ENCODE data around the gene CMBL. TPM values are rescaled to one million over a fixed set of nuclear protein-coding genes. Genes with fewer than 3 reads are reported as not detected.

The CMBL gene
- total and polyA plus RNA-seq, 2 experiments from 2014 or later = 1.3 to 3.9 TPM

DNA sequence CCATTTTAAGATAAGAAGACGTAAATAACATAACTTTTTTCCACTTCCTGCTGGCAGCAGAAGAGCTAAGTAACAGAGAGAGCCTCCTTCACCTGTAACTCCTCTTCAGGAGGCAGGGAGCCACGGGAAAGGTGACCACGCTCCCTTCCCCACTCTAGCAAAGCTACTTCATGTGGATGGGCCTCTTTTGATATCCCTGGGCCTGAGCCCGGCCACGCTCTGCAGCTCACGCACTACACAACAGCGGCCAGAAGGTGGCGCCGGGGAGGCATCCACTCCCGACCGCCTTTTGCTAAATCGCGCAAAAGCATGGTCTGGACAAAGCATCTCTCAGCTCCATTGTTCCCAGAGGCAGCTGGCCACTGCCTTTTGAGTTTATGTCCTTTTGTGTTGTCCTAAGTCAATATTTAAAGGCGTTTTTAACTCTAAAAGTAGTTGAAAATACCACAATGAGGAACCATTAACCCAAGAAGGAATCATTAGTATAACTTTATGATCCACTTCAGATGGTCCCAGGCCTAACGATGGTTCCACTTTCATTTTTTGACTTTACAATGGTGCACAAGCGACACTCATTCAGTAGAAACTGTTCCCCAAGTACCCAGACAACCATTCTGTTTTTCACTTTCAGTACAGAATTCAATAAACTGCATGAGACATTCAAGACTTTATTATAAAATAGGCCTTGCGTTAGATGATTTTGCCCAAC lies 23.6 kb downstream of the CMBL start:
- DNase-seq (ENCODE audit: low read depth in 1 of 2, low spot score in 1 of 2) = peak; percentile 84 to 87
- H3K27me3 ChIP-seq = no peaks in the 10 kb centered on the region
- no peak overlapping the region for H3K27ac ChIP-seq
- no peaks in the 10 kb centered on the region for H3K36me3 ChIP-seq
- TF ChIP-seq, protein P1, sequence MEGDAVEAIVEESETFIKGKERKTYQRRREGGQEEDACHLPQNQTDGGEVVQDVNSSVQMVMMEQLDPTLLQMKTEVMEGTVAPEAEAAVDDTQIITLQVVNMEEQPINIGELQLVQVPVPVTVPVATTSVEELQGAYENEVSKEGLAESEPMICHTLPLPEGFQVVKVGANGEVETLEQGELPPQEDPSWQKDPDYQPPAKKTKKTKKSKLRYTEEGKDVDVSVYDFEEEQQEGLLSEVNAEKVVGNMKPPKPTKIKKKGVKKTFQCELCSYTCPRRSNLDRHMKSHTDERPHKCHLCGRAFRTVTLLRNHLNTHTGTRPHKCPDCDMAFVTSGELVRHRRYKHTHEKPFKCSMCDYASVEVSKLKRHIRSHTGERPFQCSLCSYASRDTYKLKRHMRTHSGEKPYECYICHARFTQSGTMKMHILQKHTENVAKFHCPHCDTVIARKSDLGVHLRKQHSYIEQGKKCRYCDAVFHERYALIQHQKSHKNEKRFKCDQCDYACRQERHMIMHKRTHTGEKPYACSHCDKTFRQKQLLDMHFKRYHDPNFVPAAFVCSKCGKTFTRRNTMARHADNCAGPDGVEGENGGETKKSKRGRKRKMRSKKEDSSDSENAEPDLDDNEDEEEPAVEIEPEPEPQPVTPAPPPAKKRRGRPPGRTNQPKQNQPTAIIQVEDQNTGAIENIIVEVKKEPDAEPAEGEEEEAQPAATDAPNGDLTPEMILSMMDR (IDR thresholded peaks at IDR 0.05; ENCODE audit: low read depth, low read length) = peak; percentile 97
- no peaks in the 10 kb centered on the region for H3K9me3 ChIP-seq (ENCODE audit: low read depth)
- no peak overlapping the region for H3K4me3 ChIP-seq
- H3K4me1 ChIP-seq (ENCODE audit: low read depth) = no peaks in the 10 kb centered on the region

GRCh38 chr5:10279925-10280720 lies 27.6 kb downstream of the CMBL start:
- TF ChIP-seq, protein P1 (IDR thresholded peaks at IDR 0.05; ENCODE audit: low read depth, low read length) = no peak
- H3K4me1 ChIP-seq (ENCODE audit: low read depth) = no peaks in the 10 kb centered on the region

DNA sequence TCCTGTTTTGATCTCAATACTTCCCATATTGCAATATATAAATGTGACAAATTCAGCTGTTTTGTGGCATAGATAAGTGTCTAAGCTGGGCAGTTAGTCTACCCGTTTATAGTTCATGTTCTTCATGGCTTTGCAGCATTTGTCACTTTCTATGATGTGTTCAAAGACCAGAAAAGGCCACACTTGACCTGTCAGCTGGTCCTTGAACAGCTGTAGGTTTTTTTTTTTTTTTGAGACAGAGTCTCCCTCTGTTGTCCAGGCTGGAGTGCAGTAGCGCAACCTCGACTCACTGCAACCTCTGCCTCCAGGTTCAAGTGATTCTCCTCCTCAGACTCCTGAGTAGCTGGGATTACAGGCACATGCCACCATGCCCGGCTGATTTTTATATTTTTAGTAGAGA lies 28.4 kb downstream of the CMBL start:
- Histone ChIP-seq H3K4me3 (no peak overlapping the region), H3K4me1 (ENCODE audit: low read depth) (no peaks in the 10 kb centered on the region), H3K36me3 (no peaks in the 10 kb centered on the region), H3K27me3 (no peaks in the 10 kb centered on the region), H3K9me3 (ENCODE audit: low read depth) (no peaks in the 10 kb centered on the region), H3K27ac (no peak overlapping the region)
- TF ChIP-seq, protein P1 (IDR thresholded peaks at IDR 0.05; ENCODE audit: low read depth, low read length) = no peak
- DNase-seq (ENCODE audit: low read depth in 1 of 2, low spot score in 1 of 2) = no peak

More at GRCh38 chr5:10279925-10280720, 27.6 kb downstream of the CMBL start:
- Histone ChIP-seq H3K27me3 (no peaks in the 10 kb centered on the region), H3K4me3 (no peak overlapping the region), H3K36me3 (no peaks in the 10 kb centered on the region), H3K27ac (no peak overlapping the region), H3K9me3 (ENCODE audit: low read depth) (no peaks in the 10 kb centered on the region)
- no peak for DNase-seq (ENCODE audit: low read depth in 1 of 2, low spot score in 1 of 2)

DNA sequence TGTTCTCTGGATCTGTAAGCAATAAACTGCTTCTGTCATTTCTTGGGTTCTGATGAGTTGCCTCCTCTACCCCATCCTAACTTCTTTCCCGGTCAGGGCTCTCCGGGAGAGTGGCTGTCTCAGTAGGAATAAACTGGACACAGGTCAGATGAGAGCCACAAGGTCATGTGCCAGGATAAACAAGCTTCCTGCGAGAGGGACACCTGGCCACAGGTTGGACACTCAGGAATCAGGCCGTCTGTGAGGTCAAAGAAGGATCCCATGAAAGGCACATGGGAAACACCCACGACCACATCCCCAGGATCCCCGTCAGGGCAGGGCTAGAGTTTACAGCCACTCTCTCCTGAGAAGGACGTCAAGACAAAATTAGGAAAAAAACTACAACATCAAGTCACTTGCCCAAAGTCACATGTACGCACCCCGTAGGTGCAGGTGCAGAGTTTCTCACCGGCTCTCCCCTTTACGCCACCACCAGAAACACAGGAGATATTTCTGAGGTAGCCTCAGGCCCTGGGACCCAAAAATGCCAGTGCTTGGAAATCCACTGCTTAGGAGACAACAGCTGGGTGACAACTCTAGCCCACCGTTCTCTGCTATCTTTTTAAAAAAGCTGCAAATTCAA lies 28.9 kb downstream of the CMBL start:
- TF ChIP-seq, protein P1 (IDR thresholded peaks at IDR 0.05; ENCODE audit: low read depth, low read length) = no peak
- Histone ChIP-seq H3K4me3 (no peak overlapping the region), H3K27me3 (no peaks in the 10 kb centered on the region), H3K9me3 (ENCODE audit: low read depth) (no peaks in the 10 kb centered on the region), H3K4me1 (ENCODE audit: low read depth) (no peaks in the 10 kb centered on the region), H3K27ac (no peak overlapping the region), H3K36me3 (no peaks in the 10 kb centered on the region)
- no peak for DNase-seq (ENCODE audit: low read depth in 1 of 2, low spot score in 1 of 2)

DNA sequence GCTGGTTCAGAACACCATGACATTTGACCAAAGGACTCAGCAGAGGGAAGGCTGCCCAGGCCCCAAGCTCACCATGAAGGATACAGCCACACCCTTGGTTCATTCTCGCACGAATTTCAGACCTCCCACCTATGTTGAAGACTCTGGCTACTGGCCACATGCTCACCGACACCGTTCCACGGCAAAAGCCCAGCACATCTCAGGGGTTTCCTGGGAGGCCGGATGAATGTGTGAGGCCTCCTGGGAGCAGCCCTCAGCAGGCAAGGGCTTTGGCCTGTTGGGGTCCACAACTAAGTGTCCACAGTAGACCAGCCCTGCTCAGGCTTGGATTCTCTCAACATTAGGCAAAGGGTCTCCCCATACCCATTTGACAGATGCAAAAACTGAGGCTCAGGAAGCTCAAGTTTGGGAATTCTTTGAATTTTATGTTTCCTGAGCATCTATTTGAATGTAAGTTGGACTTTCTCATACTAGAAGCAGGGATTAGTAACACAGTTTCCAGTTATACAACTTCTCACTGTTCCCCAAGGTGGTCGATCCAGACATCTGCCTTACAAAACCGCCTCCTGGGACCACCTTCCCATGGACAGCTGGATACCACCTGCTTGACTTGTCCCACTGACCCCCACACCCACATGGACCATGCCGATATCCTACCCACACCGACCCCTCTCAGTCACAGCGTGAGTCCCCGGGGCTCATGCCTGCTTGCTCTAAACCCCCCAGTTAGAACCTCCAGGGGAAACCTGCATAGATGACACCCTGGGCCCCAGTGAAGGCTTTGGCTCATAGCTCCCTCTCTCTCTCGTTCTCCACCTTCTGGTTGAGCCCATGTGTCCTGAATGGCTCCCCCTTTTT lies 29.7 kb downstream of the CMBL start:
- Histone ChIP-seq H3K27me3 (no peaks in the 10 kb centered on the region), H3K36me3 (no peaks in the 10 kb centered on the region), H3K27ac (no peak overlapping the region), H3K9me3 (ENCODE audit: low read depth) (no peaks in the 10 kb centered on the region), H3K4me3 (no peak overlapping the region), H3K4me1 (ENCODE audit: low read depth) (no peaks in the 10 kb centered on the region)
- TF ChIP-seq, protein P1 (IDR thresholded peaks at IDR 0.05; ENCODE audit: low read depth, low read length) = no peak
- no peak for DNase-seq (ENCODE audit: low read depth in 1 of 2, low spot score in 1 of 2)

Measured in cardiac muscle cell (in vitro differentiated cells and primary cell).